H9 (cell line): ENCODE results near the gene MAGI3. TPM values are rescaled to one million over a fixed set of nuclear protein-coding genes. Genes with fewer than 3 reads are reported as not detected.

Source experiments
- DNase-seq: peaks from one replicate; pipeline ENCODE4 v3.0.0-alpha.2; 2017
- H2AFZ ChIP-seq: one replicate; pipeline ENCODE4 v1.6.1; 2013; ENCODE audit warnings: mild to moderate bottlenecking, low read length, control low read depth, moderate library complexity
- H2AK5ac ChIP-seq: 2 replicates; pipeline ENCODE4 v1.6.1; 2013; ENCODE audit warnings: low read length, control low read depth, mixed read lengths; ENCODE audit not compliant: insufficient read length
- H2BK120ac ChIP-seq: one replicate; pipeline ENCODE4 v1.6.1; 2013; ENCODE audit warnings: low read depth, mild to moderate bottlenecking, low read length, control low read depth, inconsistent platforms; ENCODE audit not compliant: poor library complexity, severe bottlenecking
- H2BK12ac ChIP-seq: 2 replicates; pipeline ENCODE4 v1.6.1; 2013; ENCODE audit warnings: low read length, control low read depth, mixed read lengths, low read depth; ENCODE audit not compliant: insufficient read length
- H2BK15ac ChIP-seq: 2 replicates; pipeline ENCODE4 v1.6.1; 2013; ENCODE audit warnings: low read depth, low read length, control low read depth
- H2BK20ac ChIP-seq: one replicate; pipeline ENCODE4 v1.6.1; 2013; ENCODE audit warnings: low read depth, mild to moderate bottlenecking, low read length, control low read depth, inconsistent platforms; ENCODE audit not compliant: poor library complexity, severe bottlenecking
- H2BK5ac ChIP-seq: 2 replicates; pipeline ENCODE4 v1.6.1; 2013; ENCODE audit warnings: low read length, control low read depth, mixed read lengths; ENCODE audit not compliant: insufficient read length
- H3K14ac ChIP-seq: 2 replicates; pipeline ENCODE4 v1.6.1; 2013; ENCODE audit warnings: low read length, control low read depth; ENCODE audit not compliant: insufficient read depth
- H3K18ac ChIP-seq: 2 replicates; pipeline ENCODE4 v1.6.1; 2013; ENCODE audit warnings: low read depth, mild to moderate bottlenecking, mixed read lengths, low read length, control low read depth; ENCODE audit not compliant: insufficient read length
- H3K23ac ChIP-seq: 2 replicates; pipeline ENCODE4 v1.6.1; 2013; ENCODE audit warnings: low read length, control low read depth, mixed read lengths, low read depth; ENCODE audit not compliant: insufficient read length
- H3K23me2 ChIP-seq: 2 replicates; pipeline ENCODE4 v1.6.1; 2013; ENCODE audit warnings: low read depth, mild to moderate bottlenecking, mixed read lengths, low read length, control low read depth; ENCODE audit not compliant: insufficient read length, poor library complexity, severe bottlenecking
- H3K27ac ChIP-seq: 2 replicates; pipeline ENCODE4 v1.5.1; 2013; ENCODE audit warnings: low read length, control low read depth, mixed read lengths, low read depth; ENCODE audit not compliant: insufficient read length
- H3K27me3 ChIP-seq: 2 replicates; pipeline ENCODE4 v1.6.1; 2013; ENCODE audit warnings: low read length, control low read depth, inconsistent platforms; ENCODE audit not compliant: insufficient read depth
- H3K4ac ChIP-seq: 2 replicates; pipeline ENCODE4 v1.6.1; 2013; ENCODE audit warnings: low read depth, mild to moderate bottlenecking, control low read depth, inconsistent platforms, low read length, moderate library complexity
- H3K4me1 ChIP-seq: 2 replicates; pipeline ENCODE4 v1.6.1; 2013; ENCODE audit warnings: low read length, control low read depth, inconsistent platforms; ENCODE audit not compliant: insufficient read depth
- H3K4me2 ChIP-seq: 2 replicates; pipeline ENCODE4 v1.6.1; 2013; ENCODE audit warnings: low read length, control low read depth, mixed read lengths; ENCODE audit not compliant: insufficient read length, insufficient read depth
- H3K56ac ChIP-seq: 2 replicates; pipeline ENCODE4 v1.6.1; 2013; ENCODE audit warnings: low read depth, mild to moderate bottlenecking, mixed read lengths, low read length, control low read depth; ENCODE audit not compliant: insufficient read length
- H3K79me1 ChIP-seq: 2 replicates; pipeline ENCODE4 v1.6.1; 2013; ENCODE audit warnings: low read depth, mild to moderate bottlenecking, moderate library complexity, low read length, control low read depth, inconsistent platforms; ENCODE audit not compliant: insufficient read depth, poor library complexity, severe bottlenecking
- H3K79me2 ChIP-seq: 2 replicates; pipeline ENCODE4 v1.6.1; 2013; ENCODE audit warnings: low read length, control low read depth, inconsistent platforms; ENCODE audit not compliant: insufficient read depth
- H3K9ac ChIP-seq: 2 replicates; pipeline ENCODE4 v1.6.1; 2013; ENCODE audit warnings: low read length, control low read depth, mixed read lengths; ENCODE audit not compliant: insufficient read length; ENCODE audit errors: extremely low read depth
- H3K9me3 ChIP-seq: one replicate; pipeline ENCODE4 v1.6.1; 2013; ENCODE audit warnings: low read depth, low read length, inconsistent platforms; ENCODE audit not compliant: control insufficient read depth
- H3T11ph ChIP-seq: one replicate; pipeline ENCODE4 v1.6.1; 2013; ENCODE audit warnings: mild to moderate bottlenecking, low read length, control low read depth, inconsistent platforms
- H4K20me1 ChIP-seq: one replicate; pipeline ENCODE4 v1.6.1; 2013; ENCODE audit not compliant: control insufficient read depth, insufficient read length, insufficient read depth
- H4K5ac ChIP-seq: 2 replicates; pipeline ENCODE4 v1.6.1; 2013; ENCODE audit warnings: low read depth, mild to moderate bottlenecking, mixed read lengths, low read length, control low read depth; ENCODE audit not compliant: insufficient read length
- H4K8ac ChIP-seq: replicated peaks from 2 replicates; pipeline ENCODE4 v1.6.1; 2013; ENCODE audit warnings: low read length, control low read depth, mixed read lengths, low read depth; ENCODE audit not compliant: insufficient read length
- H4K91ac ChIP-seq: 2 replicates; pipeline ENCODE4 v1.6.1; 2013; ENCODE audit warnings: low read depth, mild to moderate bottlenecking, moderate library complexity, mixed read lengths, low read length, control low read depth; ENCODE audit not compliant: insufficient read length
- H3K27ac Mint-ChIP-seq, 3 experiments: 2 replicates in 2 of 3; 3 replicates in 1 of 3; pipeline ENCODE4 v1.8.0; 2020 to 2021; ENCODE audit warnings: mixed read lengths in 3 of 3, mild to moderate bottlenecking in 1 of 3, moderate library complexity in 1 of 3
- H3K27me3 Mint-ChIP-seq: 2 replicates; pipeline ENCODE4 v1.8.0; 2021; ENCODE audit warnings: low read depth, mild to moderate bottlenecking, moderate library complexity, mixed read lengths
- H3K36me3 Mint-ChIP-seq, 3 experiments: 2 replicates in 2 of 3; 3 replicates in 1 of 3; pipeline ENCODE4 v1.8.0; 2020 to 2021; ENCODE audit warnings: low read depth in 3 of 3, mixed read lengths in 3 of 3; ENCODE audit not compliant: insufficient read depth in 1 of 3
- H3K4me1 Mint-ChIP-seq, 2 experiments: 2 replicates each; pipeline ENCODE4 v1.8.0; 2020; ENCODE audit warnings: mixed read lengths in 2 of 2
- H3K4me3 Mint-ChIP-seq, 2 experiments: 2 replicates in 1 of 2; 3 replicates in 1 of 2; pipeline ENCODE4 v1.8.0; 2020 to 2021; ENCODE audit warnings: mild to moderate bottlenecking in 2 of 2, mixed read lengths in 2 of 2, moderate library complexity in 1 of 2
- H3K9me3 Mint-ChIP-seq, 2 experiments: 2 replicates in 1 of 2; 3 replicates in 1 of 2; pipeline ENCODE4 v1.8.0; 2020; ENCODE audit warnings: mild to moderate bottlenecking in 2 of 2, mixed read lengths in 2 of 2, moderate library complexity in 1 of 2
- CTCF ChIP-seq: fragments of 200-600 bp; sonication (generic); conservative IDR thresholded peaks from 3 replicates; pipeline ENCODE4 v1.8.0; 2021; ENCODE audit warnings: antibody characterized with exemption, mild to moderate bottlenecking
- WGBS: extraction: QIAGEN DNeasy Blood & Tissue Kit; methylation state at CpG from one replicate; pipeline ENCODE4 v1.1.7; 2013; ENCODE audit warnings: missing lambda C conversion rate, low lambda C conversion rate, mixed read lengths; ENCODE audit not compliant: insufficient read length; ENCODE audit errors: extremely low coverage; 5-methylcytosine and 5-hydroxymethylcytosine counted together
- total RNA-seq: library from RNA; stranded (reverse); gene quantifications from 2 replicates; pipeline ENCODE4 v1.2.1, GENCODE V29; 2021

The MAGI3 gene
- total RNA-seq, 1 experiment from 2014 or later = 8.2 TPM

- no peaks in the 10 kb centered on the region for H3K79me2 ChIP-seq
- no peak overlapping the region for H3K4me2 ChIP-seq
- Mint-ChIP-seq H3K9me3 (peaks cover 13 to 14% of the 10 kb centered on the region in 2 experiments; a peak in 4 of 5 replicates), H3K27me3 (no peaks in the 10 kb centered on the region), H3K36me3 (peaks cover 4 to 19% (median 6%) of the 10 kb centered on the region in 3 experiments; a peak in 4 of 7 replicates), H3K4me1 (no peaks in the 10 kb centered on the region), H3K4me3 (no peak overlapping the region), H3K27ac (no peak overlapping the region)
- H3K27ac ChIP-seq = no peak overlapping the region
- H3T11ph ChIP-seq = no peak overlapping the region
- no peak for DNase-seq
- no peak overlapping the region for H3K23ac ChIP-seq
- no peaks in the 10 kb centered on the region for H4K20me1 ChIP-seq
- no peaks in the 10 kb centered on the region for H3K23me2 ChIP-seq
- H4K8ac ChIP-seq = no peak overlapping the region
- H4K91ac ChIP-seq = no peak overlapping the region
- TF ChIP-seq CTCF = no peak
- no peaks in the 10 kb centered on the region for H3K79me1 ChIP-seq
- no peak overlapping the region for H2BK20ac ChIP-seq
- no peak overlapping the region for H3K9ac ChIP-seq
- H3K9me3 ChIP-seq = no peaks in the 10 kb centered on the region
- no peak overlapping the region for H3K14ac ChIP-seq
- H3K4me1 ChIP-seq = no peaks in the 10 kb centered on the region
- H3K27me3 ChIP-seq = no peaks in the 10 kb centered on the region
- H4K5ac ChIP-seq = no peak overlapping the region
- no peak overlapping the region for H3K56ac ChIP-seq
- H2BK12ac ChIP-seq = no peak overlapping the region
- H2AFZ ChIP-seq = no peak overlapping the region
- WGBS = no CpG with 5 or more reads among the region's 2 CpGs
- H2BK15ac ChIP-seq = no peak overlapping the region
- H2BK5ac ChIP-seq = no peak overlapping the region
- no peak overlapping the region for H3K18ac ChIP-seq
- H2AK5ac ChIP-seq = no peak overlapping the region
- no peak overlapping the region for H3K4ac ChIP-seq
- no peak overlapping the region for H2BK120ac ChIP-seq
Measured at GRCh38 chr1:113416496-113416895, 26.2 kb downstream of the MAGI3 start.
